Hematopoietic multipotent progenitor cell (in vitro differentiated cells): Measurements from ENCODE around the gene ZDHHC19. TPM values are rescaled to one million over a fixed set of nuclear protein-coding genes. Genes with fewer than 3 reads are reported as not detected.
"Not testable (repeated sequence)": the region's sequence is repeated elsewhere in the genome, so short reads cannot be mapped to it uniquely, and the experiment has no call there.

Source experiments
- DNase-seq, 3 donors: peaks; one replicate each; pipeline ENCODE4 v3.0.0-alpha.2; 2011 to 2015; ENCODE audit warnings: low read depth in 2 of 3, low spot score in 2 of 3
- total RNA-seq: library from RNA; depleted of rRNA; stranded (reverse); fragments of >200 nt; gene quantifications from one replicate; pipeline ENCODE4 v1.2.3, GENCODE V29; 2012

Gene ZDHHC19, protein sequence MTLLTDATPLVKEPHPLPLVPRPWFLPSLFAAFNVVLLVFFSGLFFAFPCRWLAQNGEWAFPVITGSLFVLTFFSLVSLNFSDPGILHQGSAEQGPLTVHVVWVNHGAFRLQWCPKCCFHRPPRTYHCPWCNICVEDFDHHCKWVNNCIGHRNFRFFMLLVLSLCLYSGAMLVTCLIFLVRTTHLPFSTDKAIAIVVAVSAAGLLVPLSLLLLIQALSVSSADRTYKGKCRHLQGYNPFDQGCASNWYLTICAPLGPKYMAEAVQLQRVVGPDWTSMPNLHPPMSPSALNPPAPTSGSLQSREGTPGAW
- total RNA-seq, result 0.27 TPM

DNA sequence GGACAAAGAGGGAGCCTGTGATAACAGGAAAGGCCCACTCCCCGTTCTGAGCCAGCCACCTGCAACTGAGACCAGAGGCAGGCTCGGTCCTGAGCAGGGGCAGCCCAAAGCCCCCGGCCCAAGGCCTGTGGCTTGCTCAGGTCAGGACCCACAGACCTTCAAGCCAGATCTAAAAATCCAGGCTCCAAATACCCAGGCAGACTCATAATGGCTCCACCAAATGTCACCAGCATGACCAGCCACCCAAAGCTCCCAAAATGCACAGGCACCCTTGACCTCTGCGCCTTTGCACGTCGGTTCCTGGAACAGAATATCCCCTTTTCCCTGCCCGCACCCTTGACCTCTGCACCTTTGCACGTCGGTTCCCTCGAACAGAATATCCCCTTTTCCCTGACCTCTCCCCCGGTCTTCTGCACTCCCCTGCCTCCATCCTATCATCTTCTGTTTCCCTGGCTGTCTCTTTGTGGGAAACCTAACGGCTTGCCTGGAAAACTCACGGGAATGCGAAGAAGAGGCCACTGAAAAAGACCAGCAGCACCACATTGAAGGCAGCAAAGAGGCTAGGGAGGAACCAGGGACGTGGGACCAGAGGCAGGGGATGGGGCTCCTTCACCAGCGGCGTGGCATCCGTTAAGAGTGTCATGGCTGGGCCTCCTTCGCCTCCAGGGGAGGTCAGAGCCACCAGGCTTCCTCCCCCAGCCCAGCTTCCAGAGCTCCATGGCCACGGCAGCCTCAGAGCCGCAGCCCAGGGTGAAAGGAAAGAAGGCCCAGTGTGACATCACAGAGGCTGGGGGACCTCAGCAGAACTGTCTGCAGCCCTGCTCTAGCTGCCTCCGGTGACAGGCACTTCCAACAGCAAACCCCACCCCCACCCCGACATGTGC, at the start of gene ZDHHC19:
Gene ZDHHC19 (minus strand): TSS at position 728 of the 884 bp plus-strand sequence. CDS start 85 bp downstream, at position 643.
- DNase-seq, result no peak

DNA sequence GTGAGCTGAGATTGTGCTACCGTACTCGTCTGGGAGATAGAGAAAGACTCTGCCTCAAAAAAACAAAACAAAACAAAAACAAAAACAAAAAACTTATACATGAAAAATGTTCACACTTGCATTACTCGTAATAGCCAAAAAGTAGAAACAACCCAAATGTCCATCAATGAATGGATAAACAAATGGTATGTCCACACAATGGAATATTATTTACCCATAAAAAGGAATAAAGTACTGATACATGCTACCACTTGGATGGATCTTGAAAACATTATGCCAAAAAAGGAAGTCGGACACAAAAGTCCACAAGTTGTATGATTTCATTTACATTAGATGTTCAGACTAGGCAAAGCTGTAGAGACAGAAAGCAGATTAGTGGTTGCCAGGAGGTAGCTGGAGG, 49.6 kb upstream of the ZDHHC19 start:
- DNase-seq, result no peak

DNA sequence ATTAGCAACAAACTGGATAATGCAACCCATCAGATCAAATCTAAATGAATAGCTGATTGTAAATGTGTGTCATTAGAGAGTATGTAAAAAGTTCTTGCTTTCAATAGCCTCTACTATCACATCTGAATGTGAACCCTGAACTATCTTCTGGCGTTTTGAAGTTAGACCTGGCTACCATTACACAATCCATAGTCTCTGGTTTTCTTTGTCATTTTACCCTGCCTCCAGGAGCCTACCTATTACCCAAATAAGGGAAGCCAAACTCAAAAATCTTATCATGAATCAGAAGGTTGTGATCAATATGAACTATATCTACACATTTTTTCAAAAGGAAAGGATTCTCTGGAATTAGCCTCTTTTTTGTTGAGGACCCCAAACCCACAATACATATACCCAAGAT, 44.6 kb upstream of the ZDHHC19 start:
- no peak for DNase-seq

DNA sequence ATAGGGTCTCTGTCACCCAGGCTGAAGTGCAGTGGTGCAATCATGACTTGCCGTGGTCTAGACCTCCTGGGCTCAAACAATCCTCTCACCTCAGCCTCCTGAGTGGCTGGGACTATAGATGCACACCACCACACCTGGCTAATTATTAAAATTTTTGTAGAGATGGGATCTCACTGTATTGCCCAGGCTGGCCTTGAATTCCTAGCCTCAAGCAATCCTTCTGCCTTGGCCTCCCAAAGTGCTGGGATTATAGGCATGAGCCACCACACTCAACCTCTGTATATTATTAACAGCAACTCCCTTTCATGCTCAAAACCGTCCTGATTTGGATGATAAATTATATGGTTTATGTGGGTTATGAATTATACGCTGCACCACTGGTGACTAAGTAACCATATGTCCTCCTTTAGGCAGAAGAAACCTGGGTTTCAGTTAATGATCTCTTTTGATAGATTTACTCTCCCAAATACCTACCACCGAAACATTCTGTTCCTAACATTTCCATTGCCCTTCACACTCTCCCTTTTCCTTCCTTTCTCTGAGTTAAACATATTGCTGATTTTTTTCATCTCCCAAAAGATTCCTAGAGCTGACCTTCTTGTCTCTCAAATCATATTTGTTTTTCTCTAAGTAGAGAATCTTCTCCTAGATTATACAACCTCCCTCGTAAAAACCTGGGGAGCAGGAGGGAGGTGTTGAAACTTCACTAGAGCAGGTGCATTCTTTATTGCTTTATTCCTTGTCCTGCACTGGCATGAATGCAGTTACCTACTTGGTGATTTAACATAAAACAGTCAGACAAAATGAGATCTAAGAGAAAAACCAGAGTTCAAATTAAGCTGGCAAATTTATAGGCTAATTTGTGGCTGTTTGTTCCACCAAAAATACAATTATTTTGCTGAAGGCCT, 43.4 kb upstream of the ZDHHC19 start:
- no peak for DNase-seq

DNA sequence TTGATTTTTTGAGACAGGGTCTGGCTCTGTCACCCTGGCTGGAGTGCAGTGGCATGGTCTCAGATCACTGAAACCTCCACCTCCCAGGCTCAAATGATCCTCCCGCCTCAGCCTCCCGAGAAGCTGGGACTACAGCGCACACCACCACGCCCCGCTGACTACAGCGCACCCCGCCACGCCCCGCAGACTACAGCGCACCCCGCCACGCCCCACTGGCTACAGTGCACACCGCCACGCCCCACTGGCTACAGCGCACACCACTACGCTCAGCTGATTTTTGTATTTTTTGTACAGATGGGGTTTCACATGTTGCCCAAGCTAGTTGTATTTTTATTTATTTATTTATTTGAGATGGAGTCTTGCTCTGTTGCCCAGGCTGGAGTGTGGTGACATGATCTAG, 40.7 kb upstream of the ZDHHC19 start:
- no peak for DNase-seq

DNA sequence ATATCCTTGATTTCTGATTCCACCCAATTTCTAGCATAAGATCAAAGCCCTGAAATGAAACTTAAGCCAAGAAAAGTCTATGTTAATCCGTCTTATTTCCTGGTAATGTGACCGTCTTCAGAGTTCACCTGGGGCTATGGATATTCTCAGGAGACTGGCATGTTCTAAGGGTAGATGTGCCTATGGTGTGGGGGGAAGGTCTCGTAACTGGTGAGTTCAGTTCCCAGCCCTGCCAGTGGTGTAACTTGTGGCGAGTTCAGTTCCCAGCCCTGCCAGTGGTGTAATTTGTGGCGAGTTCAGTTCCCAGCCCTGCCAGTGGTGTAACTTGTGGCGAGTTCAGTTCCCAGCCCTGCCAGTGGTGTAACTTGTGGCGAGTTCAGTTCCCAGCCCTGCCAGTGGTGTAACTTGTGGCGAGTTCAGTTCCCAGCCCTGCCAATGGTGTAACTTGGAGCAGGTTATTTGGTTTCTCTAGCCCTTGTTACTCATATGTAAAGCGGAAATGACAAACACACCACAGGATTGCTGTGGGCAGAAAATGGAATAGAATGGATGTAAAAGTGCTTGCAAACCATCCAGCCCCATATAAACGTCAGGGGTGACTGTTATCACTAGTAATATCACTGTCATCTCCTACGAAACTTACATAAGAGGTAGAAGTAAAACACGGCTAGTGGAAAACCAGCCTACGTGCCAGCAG, 35.6 kb upstream of the ZDHHC19 start:
- DNase-seq, result no peak

DNA sequence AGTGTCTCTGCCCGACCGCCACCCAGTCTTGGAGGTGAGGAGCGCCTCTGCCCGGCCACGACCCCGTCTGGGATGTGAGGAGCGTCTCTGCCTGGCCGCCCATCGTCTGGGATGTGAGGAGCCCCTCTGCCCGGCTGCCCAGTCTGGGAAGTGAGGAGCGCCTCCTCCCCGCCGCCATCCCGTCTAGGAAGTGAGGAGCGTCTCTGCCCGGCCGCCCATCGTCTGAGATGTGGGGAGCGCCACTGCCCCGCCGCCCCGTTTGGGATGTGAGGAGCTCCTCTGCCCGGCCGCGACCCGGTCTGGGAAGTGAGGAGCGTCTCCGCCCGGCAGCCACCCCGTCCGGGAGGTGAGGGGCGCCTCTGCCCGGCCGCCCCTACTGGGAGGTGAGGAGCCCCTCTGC, 33.0 kb upstream of the ZDHHC19 start:
- DNase-seq, result not testable (repeated sequence)

DNA sequence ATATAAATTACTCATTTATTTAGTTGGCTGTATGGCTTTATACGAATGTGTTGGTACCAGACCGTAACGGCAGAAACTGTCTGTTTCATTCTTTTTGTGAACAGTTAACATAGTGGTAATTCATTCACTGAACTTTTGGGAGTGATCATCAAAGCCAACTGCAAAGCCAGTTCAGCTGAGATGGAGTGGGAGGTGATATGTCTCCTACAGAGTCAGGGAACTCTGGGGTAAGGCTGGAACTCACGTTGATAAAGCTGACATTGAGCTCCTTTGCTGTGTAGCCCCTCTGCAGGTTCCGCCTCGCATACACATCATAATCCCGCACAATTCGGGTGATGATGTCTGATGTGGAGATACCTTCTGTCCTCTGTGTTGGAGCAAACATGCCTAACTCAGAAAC, 30.5 kb upstream of the ZDHHC19 start:
- DNase-seq, result no peak

GRCh38 chr3:196240424-196240823, 29.2 kb upstream of the ZDHHC19 start:
- no peak for DNase-seq

DNA sequence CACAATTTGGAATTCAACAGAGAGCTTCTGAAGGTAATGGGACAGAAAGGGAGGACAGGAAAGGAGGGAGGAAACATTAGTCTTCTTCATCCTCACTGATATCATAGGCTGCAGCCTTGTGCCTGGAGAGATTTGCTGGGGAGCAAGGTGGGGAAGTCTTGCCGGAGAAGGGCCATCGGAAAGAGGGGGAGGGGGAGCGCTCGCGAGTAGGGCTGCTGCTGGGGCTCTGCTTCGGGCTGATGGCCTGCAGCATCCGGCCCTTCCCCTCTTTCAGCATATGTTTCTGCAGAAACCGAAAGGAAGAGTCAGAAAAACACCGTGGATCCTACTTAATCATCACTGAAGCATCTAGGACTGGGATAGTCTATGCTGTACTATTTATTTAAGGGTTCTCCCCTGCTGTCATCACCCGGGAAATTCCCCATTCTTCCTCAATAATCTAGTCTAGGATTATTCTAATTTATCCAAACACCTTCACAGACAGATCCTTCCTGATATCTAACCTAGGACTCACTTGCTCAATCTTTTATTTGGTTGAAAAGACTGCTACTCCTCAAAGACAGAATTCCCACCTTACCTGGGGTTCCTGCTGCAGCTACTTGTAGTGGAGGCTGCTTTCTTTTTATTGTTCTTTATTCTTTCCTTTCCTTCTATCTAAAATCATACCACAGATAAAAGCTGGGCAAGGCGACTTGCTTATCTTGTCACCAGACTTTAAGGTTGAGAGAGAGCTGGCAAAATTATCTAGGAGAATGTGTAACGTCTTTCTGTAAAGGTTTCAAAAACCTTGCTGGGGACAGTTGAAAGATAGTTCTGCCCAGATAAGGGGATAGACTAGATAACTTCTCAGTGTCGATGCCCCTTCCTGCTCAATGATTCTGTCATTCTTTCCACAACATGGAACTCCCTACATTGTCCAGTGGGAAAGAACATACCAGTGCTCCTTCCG, 27.7 kb upstream of the ZDHHC19 start:
- no peak for DNase-seq

DNA sequence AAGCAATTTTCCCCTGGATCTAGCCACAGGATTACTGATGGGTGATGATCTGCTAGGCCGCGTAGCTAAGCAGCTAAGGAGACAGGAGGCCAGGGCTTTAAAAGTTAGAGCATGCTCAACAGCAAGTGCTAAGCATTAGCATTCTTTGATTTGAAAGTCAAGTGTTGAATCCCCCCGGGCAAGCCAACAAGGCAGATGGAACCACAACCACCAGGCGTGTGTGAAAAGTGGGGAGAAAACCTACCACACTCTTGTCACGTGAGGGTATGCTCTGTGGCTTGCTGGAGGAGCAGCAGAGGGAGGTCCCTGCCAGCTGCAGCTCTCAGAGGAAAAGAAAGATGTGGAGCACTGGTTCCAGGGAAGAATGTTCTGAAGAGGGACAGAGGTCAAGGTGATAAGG, 26.0 kb upstream of the ZDHHC19 start:
- DNase-seq, result no peak

DNA sequence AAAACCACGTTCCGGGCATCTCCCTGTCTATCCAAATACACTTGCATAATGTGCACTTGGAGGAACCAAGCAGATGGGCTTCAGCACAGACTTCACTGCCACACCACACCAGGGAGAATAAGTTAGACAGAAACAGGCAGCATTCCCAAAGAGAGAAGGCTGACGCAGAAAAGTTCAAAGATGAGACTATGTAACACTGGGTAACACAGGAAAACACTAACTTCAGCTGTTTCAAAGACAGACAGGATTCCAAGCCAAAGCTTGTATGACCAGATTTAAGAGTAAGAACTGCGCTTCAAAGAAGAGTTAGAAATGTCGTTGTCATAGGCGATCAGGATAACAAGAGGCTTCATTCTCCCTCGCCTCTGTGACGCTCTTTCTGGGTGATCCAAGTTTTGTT, 25.0 kb upstream of the ZDHHC19 start:
- no peak for DNase-seq

DNA sequence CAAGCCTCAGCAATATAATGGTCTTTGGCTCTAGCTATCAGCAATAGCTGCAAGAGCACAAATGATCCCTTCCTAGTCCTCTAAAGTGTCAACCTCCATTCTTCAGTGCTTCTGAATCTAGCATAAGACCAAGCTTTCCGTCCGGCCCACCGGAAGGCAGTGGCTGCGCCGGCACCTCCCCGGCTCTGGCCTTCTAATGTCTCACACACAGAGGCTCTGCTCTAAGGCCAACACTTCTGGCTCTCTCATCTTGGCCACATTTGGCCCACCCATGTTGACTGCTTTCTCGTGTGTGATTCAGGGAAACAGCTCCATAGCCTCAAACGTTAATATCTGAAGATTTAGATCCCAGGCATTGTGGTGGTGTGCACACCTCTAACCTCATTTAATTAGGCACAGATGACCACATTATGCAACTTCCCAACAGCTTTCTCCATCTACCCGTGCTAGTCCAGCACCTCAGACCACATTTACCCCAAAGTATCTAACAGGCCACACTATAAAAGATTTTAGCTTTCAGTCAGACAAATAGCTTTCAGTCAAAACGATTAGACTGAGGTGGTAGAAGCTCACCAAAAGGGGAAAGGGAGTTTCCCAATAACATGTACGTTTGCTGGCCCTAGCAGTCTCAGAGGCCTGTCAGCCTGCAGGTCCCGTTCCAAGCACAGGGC, 24.4 kb upstream of the ZDHHC19 start:
- DNase-seq, result no peak

GRCh38 chr3:196232882-196233251, 21.7 kb upstream of the ZDHHC19 start:
- DNase-seq, result no peak

DNA sequence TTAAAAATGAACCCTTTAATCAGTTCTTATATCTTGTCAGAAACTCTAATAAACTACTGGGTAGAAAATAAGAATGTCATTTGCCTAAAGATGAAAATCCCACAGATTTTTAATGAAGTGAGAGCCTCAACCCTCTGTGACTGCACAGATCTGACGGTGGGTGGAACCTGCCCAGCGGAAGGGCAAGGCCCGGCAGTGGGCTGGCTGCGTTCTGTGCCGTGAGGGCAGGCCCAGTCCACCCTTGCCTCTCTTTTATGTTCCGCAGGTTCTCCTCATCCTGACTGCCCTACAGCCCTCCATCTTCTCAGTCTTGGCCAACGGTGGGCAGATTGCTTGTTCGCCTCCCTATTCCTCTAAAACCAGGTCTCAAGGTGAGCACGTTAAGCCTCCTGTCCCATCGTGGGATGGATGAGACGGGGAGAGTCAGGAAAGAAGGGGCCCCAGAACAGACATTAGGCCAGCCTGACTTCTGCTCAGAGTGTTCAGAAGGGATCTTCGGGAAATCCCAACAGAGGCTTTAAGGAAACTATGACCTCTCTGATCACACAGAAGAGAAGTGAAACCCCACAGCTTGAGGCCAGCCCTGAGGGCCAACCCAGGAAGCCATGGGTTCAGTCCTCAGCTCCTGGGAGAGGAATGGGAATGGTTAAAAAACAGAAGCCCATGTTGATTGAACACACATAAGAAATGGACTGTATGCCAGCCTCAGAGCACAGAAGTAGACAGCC, 21.1 kb upstream of the ZDHHC19 start:
- DNase-seq, result no peak

GRCh38 chr3:196227629-196228493, 16.7 kb upstream of the ZDHHC19 start:
- no peak for DNase-seq

- DNase-seq, result no peak
These were observed 15.9 kb upstream of the ZDHHC19 start for GRCh38 chr3:196227121-196227561.
